Measurements from ENCODE around the gene KRT35. TPM values are rescaled to one million over a fixed set of nuclear protein-coding genes. Genes with fewer than 3 reads are reported as not detected.

KRT35 gene
- total and polyA plus RNA-seq, 4 donors = not detected

- Histone ChIP-seq H3K9me3 (ENCODE audit: control insufficient read depth in 4 of 4, insufficient read depth in 3 of 4, low read length in 3 of 4) (no peaks in the 10 kb centered on the region), H3K27ac (ENCODE audit: low read depth in 1 of 2, low read length in 1 of 2) (no peak overlapping the region), H3K4me1 (ENCODE audit: control insufficient read depth in 5 of 5, insufficient read depth in 5 of 5, low read length in 5 of 5) (peaks cover 0 to 7% (median 0%) of the 10 kb centered on the region in 5 donors), H3K9ac (ENCODE audit: insufficient read depth in 1 of 2, low read length in 2 of 2) (no peak overlapping the region), H3K4me3 (no peak overlapping the region), H3K27me3 (ENCODE audit: control insufficient read depth in 3 of 3, insufficient read depth in 3 of 3, low read length in 2 of 3) (no peaks in the 10 kb centered on the region), H3K36me3 (ENCODE audit: control insufficient read depth in 4 of 4, insufficient read depth in 4 of 4, low read length in 4 of 4) (no peaks in the 10 kb centered on the region)
- TF ChIP-seq CTCF (IDR thresholded peaks at IDR 0.05; ENCODE audit: control extremely low read depth, extremely low read depth) = no peak
- 82 to 90% methylated on average over 5 of the region's 5 CpGs for WGBS, 2 donors
- ATAC-seq (ENCODE audit: insufficient read depth, low FRiP score) = no peak
- DNase-seq = no peak
Observed at GRCh38 chr17:41499714-41500113, 18.8 kb upstream of the KRT35 start.

- ATAC-seq (ENCODE audit: insufficient read depth, low FRiP score) = peak; percentile 32
- WGBS, 2 donors = 34 to 41% methylated on average over 6 of the region's 6 CpGs
Observed at GRCh38 chr17:41498276-41498675, 17.3 kb upstream of the KRT35 start.

GRCh38 chr17:41496803-41497484, 16.0 kb upstream of the KRT35 start:
- H3K9me3 ChIP-seq (ENCODE audit: control insufficient read depth in 4 of 4, insufficient read depth in 3 of 4, low read length in 3 of 4) = no peaks in the 10 kb centered on the region
- no peaks in the 10 kb centered on the region for H3K27me3 ChIP-seq (ENCODE audit: control insufficient read depth in 3 of 3, insufficient read depth in 3 of 3, low read length in 2 of 3)
- WGBS, 2 donors = 45 to 48% methylated on average over 12 of the region's 12 CpGs
- DNase-seq = peak; percentile 53 to 72 (median 72)
- peak overlapping the region in 1 of 2 donors; percentile 50 for H3K27ac ChIP-seq (ENCODE audit: low read depth in 1 of 2, low read length in 1 of 2)
- TF ChIP-seq CTCF (IDR thresholded peaks at IDR 0.05; ENCODE audit: control extremely low read depth, extremely low read depth) = peak; percentile 50
- peaks cover 0 to 12% (median 7%) of the 10 kb centered on the region in 5 donors for H3K4me1 ChIP-seq (ENCODE audit: control insufficient read depth in 5 of 5, insufficient read depth in 5 of 5, low read length in 5 of 5)
- no peaks in the 10 kb centered on the region for H3K36me3 ChIP-seq (ENCODE audit: control insufficient read depth in 4 of 4, insufficient read depth in 4 of 4, low read length in 4 of 4)
- H3K9ac ChIP-seq (ENCODE audit: insufficient read depth in 1 of 2, low read length in 2 of 2) = no peak overlapping the region
- peak; percentile 86 for ATAC-seq (ENCODE audit: insufficient read depth, low FRiP score)
- H3K4me3 ChIP-seq = no peak overlapping the region

More at GRCh38 chr17:41498276-41498675, 17.3 kb upstream of the KRT35 start:
- H3K9ac ChIP-seq (ENCODE audit: insufficient read depth in 1 of 2, low read length in 2 of 2) = no peak overlapping the region
- no peaks in the 10 kb centered on the region for H3K36me3 ChIP-seq (ENCODE audit: control insufficient read depth in 4 of 4, insufficient read depth in 4 of 4, low read length in 4 of 4)
- no peaks in the 10 kb centered on the region for H3K9me3 ChIP-seq (ENCODE audit: control insufficient read depth in 4 of 4, insufficient read depth in 3 of 4, low read length in 3 of 4)
- TF ChIP-seq CTCF (IDR thresholded peaks at IDR 0.05; ENCODE audit: control extremely low read depth, extremely low read depth) = no peak
- DNase-seq = no peak
- peaks cover 0 to 7% (median 1%) of the 10 kb centered on the region in 5 donors for H3K4me1 ChIP-seq (ENCODE audit: control insufficient read depth in 5 of 5, insufficient read depth in 5 of 5, low read length in 5 of 5)
- H3K27me3 ChIP-seq (ENCODE audit: control insufficient read depth in 3 of 3, insufficient read depth in 3 of 3, low read length in 2 of 3) = no peaks in the 10 kb centered on the region
- no peak overlapping the region for H3K4me3 ChIP-seq
- peak overlapping the region in 1 of 2 donors; percentile 28 for H3K27ac ChIP-seq (ENCODE audit: low read depth in 1 of 2, low read length in 1 of 2)

All from lung (tissue), 12 donors.